ENCODE results near the gene SHQ1. TPM values are rescaled to one million over a fixed set of nuclear protein-coding genes. Genes with fewer than 3 reads are reported as not detected.

The SHQ1 gene
- total RNA-seq, 1 experiment from 2014 or later, result 28.9 TPM

DNA sequence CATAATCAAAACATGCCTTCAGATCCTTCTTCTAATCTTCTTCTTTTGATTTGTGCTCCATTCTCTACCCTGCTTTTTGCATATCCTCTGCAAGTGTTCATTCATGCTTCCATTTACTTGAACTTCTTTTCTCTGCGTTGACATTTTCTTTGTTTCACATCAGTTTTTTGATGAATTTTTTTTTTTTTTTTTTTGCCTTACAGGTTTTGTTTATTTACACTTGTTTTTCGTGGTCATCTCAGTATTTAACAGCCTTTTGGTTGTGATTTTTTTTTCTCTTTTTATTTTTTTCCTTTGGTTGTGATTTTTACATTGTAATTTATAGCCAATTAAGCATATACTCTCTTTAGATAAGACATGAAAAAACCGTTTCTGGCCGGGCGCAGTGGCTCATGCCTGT, 11.8 kb upstream of the SHQ1 start:
- in situ Hi-C loops (cut with HindIII; ENCODE audit: low sequenced_read_pairs), result no loop called here
- DNase-seq (ENCODE audit: low spot score), result no peak

GRCh38 chr3:72855001-72855400, 6.8 kb upstream of the SHQ1 start:
- in situ Hi-C loops (cut with HindIII; ENCODE audit: low sequenced_read_pairs), result no loop called here
- no peak for DNase-seq (ENCODE audit: low spot score)

- no peak for DNase-seq (ENCODE audit: low spot score)
- in situ Hi-C loops (cut with HindIII; ENCODE audit: low sequenced_read_pairs), result no loop called here
Measured at GRCh38 chr3:72848703-72849081, 447 bp upstream of the SHQ1 start.

GRCh38 chr3:72847282-72847681, 963 bp downstream of the SHQ1 start:
- in situ Hi-C loops (cut with HindIII; ENCODE audit: low sequenced_read_pairs), result no loop called here
- DNase-seq (ENCODE audit: low spot score), result no peak

- in situ Hi-C loops (cut with HindIII; ENCODE audit: low sequenced_read_pairs), result no loop called here
Measured at GRCh38 chr3:72846166-72846565, 2.1 kb downstream of the SHQ1 start.

DNA sequence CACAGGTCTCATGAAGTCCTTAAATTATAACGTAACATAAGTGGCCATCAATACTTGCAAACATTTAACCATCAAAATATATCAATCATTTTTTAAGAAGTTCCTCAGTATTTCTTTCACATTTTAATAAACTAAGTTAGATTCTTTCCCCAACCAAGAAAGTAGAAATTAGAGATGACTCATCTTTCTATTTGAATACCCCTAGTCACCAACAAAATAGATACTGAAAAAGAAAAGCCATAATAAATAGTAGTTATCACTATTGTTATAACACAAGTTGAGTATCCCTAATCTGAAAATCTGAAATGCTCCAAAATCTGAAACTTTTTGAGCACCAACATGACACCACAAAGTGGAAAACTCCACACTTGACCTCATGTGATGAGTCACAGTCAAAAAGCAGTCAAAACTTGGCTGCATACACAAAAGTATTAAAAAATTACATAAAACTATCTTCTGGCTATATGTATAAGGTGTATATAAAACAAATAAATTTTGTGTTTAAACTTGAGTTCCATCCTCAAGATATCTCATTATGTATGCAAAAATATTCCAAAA, 3.7 kb downstream of the SHQ1 start:
- DNase-seq (ENCODE audit: low spot score), result no peak
- in situ Hi-C loops (cut with HindIII; ENCODE audit: low sequenced_read_pairs), result no loop called here

More at GRCh38 chr3:72846166-72846565, 2.1 kb downstream of the SHQ1 start:
- no peak for DNase-seq (ENCODE audit: low spot score)

DNA sequence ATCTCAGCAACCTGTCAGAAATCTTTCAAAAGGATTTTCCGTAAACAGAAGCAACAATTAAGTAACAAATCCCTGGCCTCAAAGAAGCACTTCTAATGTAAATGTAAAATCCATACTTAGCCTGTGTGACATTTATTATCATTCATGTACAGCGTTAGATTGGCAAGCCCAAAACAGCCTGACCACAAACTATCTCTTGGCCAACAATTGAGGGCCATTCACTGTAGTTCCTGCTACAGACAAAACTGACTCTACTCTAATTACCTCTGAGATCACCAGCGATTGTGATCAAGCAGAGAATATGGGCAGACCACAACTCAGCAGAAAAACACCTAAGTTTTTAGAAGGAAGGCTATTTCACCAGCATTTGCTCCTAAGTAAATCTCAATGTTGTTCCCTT, 9.2 kb downstream of the SHQ1 start:
- in situ Hi-C loops (cut with HindIII; ENCODE audit: low sequenced_read_pairs), result no loop called here
- no peak for DNase-seq (ENCODE audit: low spot score)

DNA sequence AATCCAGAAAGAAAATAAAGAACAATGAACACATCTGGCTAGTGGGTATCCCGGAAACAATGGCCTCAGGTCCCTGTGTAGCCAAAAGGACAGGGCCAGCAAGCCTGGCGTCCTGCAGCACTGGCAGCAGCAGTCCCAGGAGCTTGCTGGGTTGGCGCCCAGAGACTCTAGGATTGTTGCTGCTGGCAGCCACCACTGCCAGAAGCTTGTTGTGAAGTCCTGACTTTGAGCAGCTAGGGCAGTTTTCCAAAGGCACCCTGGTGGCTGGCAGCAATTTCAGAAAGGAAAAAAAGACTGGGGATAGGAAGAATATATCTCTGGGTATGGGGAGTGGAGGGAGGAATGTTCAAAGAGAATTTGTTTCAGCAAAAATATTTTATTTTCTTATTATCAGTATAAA, 11.3 kb downstream of the SHQ1 start:
- in situ Hi-C loops (cut with HindIII; ENCODE audit: low sequenced_read_pairs), result no loop called here
- DNase-seq (ENCODE audit: low spot score), result peak; percentile 89

GRCh38 chr3:72836416-72836815, 11.8 kb downstream of the SHQ1 start:
- DNase-seq (ENCODE audit: low spot score), result no peak

DNA sequence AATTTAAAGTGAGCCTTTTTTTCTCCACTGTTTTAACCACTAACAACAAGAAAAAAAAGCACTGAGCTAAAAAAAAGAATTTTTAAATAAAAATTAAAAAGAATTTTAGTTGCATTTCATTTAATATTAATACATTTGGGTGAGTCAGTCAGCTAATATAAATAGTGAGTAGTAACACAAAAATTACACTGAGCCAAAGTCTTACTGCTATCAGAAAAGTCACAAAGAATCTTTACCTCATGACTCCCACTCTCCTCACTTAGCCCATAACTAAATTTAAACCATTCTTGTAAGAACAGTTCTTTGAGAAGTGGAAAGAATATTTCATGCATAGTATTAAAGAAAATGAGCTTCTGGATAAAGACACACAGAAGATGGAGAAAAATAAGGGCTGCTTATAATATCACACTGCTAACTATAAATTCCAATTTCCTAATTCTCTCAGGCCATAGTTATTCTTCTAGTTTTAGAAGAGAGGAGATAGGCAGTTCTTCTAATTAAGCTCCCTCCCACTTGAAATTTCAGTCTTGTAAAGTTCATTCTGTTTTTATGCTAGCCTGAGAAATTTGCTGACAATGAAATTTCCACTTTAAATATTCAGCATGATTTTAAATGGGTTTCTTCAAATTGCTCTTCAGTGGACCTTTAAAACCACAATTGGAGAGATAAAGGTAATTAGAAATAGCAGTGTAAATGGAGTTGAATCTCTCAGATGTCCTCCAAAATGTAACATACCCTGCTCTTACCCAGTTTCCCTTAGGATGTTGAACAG, 17.6 kb downstream of the SHQ1 start:
- DNase-seq (ENCODE audit: low spot score), result no peak
- in situ Hi-C loops (cut with HindIII; ENCODE audit: low sequenced_read_pairs), result no loop called here

More at GRCh38 chr3:72836416-72836815, 11.8 kb downstream of the SHQ1 start:
- in situ Hi-C loops (cut with HindIII; ENCODE audit: low sequenced_read_pairs), result no loop called here

GRCh38 chr3:72829701-72830100, 18.5 kb downstream of the SHQ1 start:
- in situ Hi-C loops (cut with HindIII; ENCODE audit: low sequenced_read_pairs), result no loop called here
- DNase-seq (ENCODE audit: low spot score), result no peak

GRCh38 chr3:72821161-72821781, 27.0 kb downstream of the SHQ1 start:
- in situ Hi-C loops (cut with HindIII; ENCODE audit: low sequenced_read_pairs), result no loop called here

GRCh38 chr3:72820415-72820814, 27.8 kb downstream of the SHQ1 start:
- peak; percentile 45 for DNase-seq (ENCODE audit: low spot score)
- in situ Hi-C loops (cut with HindIII; ENCODE audit: low sequenced_read_pairs), result no loop called here

More at GRCh38 chr3:72821161-72821781, 27.0 kb downstream of the SHQ1 start:
- no peak for DNase-seq (ENCODE audit: low spot score)

GRCh38 chr3:72818905-72819304, 29.3 kb downstream of the SHQ1 start:
- no peak for DNase-seq (ENCODE audit: low spot score)
- in situ Hi-C loops (cut with HindIII; ENCODE audit: low sequenced_read_pairs), result no loop called here

DNA sequence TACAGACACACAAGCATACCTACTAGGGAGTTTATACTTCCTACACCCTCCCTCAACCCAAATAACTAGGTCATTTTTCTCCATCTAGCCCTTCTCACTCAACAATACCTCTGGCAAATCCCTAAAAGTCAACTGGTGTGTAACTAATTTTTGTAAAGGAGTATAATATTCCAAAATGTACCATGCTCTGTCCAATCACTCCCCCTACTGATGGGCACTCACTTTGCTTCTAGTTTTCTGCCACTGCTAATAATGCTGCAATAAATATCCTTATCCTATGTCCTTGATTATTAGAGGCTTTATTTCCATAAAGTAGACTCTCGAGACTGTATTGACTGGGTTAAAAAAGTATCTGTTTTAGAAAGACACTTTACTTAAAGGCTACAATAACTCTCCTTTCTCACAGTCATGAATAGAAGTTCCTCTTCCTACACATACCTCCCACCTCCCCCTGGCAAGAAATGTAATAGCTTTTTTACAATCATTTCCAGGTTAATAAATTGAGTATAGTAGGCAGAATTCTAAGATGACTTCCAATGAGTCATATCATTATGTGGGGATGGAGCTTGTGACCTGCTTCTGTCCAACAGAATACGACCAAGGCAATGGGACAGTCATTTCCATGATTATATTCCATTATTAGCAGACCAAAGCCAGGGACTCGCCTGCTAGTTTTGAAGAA, 30.0 kb downstream of the SHQ1 start:
- in situ Hi-C loops (cut with HindIII; ENCODE audit: low sequenced_read_pairs), result no loop called here
- DNase-seq (ENCODE audit: low spot score), result peak; percentile 19

DNA sequence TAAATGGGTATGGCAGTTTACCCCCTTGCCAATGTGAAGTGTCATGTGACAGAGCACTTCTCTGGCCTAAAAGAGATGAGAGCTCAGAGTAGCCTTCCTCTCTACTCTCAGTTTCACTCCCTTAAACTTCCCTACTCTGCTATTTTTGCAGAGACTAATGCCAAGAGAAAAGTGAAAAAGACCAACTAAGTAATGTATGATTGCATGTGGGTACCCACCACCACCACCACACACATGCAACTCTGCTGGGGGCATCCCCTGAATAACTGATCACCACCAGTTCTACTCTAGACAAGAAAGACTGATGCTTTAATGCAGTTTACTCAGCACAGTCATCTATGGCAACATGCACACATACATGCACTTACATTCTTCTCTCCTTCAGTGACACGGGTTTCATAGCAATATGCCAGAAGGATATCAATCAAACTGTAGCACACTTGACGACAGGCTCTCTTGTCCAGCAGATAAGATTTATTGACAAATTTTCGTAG, 31.3 kb downstream of the SHQ1 start:
- DNase-seq (ENCODE audit: low spot score), result no peak
- in situ Hi-C loops (cut with HindIII; ENCODE audit: low sequenced_read_pairs), result no loop called here

GRCh38 chr3:72814308-72814707, 33.9 kb downstream of the SHQ1 start:
- no peak for DNase-seq (ENCODE audit: low spot score)
- in situ Hi-C loops (cut with HindIII; ENCODE audit: low sequenced_read_pairs), result no loop called here

DNA sequence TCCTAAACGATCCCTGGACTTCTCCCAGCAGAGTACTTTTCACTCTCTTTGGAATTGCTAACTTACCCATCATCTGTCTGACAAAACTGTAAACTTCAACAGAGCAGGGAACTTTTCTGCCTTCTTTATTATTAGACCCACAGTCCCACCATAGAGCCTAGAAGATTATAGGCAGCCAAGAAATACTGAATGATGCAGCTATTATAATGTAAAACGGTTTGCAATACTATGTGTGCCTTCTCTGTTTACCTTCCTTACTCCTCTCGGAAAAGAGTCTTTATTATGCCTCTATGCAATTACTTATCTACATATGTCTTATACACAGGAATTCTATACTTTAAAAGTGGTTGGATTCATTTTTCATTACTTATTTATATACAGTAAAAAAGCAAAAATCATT, 36.0 kb downstream of the SHQ1 start:
- DNase-seq (ENCODE audit: low spot score), result no peak
- in situ Hi-C loops (cut with HindIII; ENCODE audit: low sequenced_read_pairs), result no loop called here

- DNase-seq (ENCODE audit: low spot score), result no peak
- in situ Hi-C loops (cut with HindIII; ENCODE audit: low sequenced_read_pairs), result no loop called here
Measured at GRCh38 chr3:72811571-72811970, 36.7 kb downstream of the SHQ1 start.

Data from G401 (cell line).